Measurements from ENCODE around the gene POPDC2. TPM values are rescaled to one million over a fixed set of nuclear protein-coding genes. Genes with fewer than 3 reads are reported as not detected.

Gene POPDC2
- total RNA-seq, 2 experiments from 2014 or later: 1.4 to 1.7 TPM

GRCh38 chr3:119637679-119638477, 22.5 kb downstream of the POPDC2 start:
- Mint-ChIP-seq H3K4me3 (no peak overlapping the region), H3K27ac (peak overlapping the region; percentile 92), H3K4me1 (peaks cover 37% of the 10 kb centered on the region), H3K9me3 (ENCODE audit: low read depth) (peaks cover 7% of the 10 kb centered on the region), H3K27me3 (no peaks in the 10 kb centered on the region), H3K36me3 (ENCODE audit: low read depth) (peaks cover 23% of the 10 kb centered on the region)
- ATAC-seq: peak; percentile 34
- intact Hi-C loops (cut with DNase I, micrococcal nuclease): loop anchor here (1.0 to 2.0 kb wide), 3 partner anchors 62 to 711 kb away; partner anchors contain the start of genes LRRC58 (in 1 of the 2) and TIMMDC1 (in 1 of the 2)
- peak; percentile 14 for DNase-seq
- CTCF ChIA-PET: interaction anchor here (0.8 to 0.9 kb wide), 2 partner anchors 17 to 52 kb away, joined by 3 to 5 read pairs; no protein-coding TSS in a partner anchor
- POLR2A ChIA-PET: interaction anchor here (0.5 to 0.8 kb wide), 2 partner anchors 64 to 421 kb away, joined by 3 read pairs; no protein-coding TSS in a partner anchor

DNA sequence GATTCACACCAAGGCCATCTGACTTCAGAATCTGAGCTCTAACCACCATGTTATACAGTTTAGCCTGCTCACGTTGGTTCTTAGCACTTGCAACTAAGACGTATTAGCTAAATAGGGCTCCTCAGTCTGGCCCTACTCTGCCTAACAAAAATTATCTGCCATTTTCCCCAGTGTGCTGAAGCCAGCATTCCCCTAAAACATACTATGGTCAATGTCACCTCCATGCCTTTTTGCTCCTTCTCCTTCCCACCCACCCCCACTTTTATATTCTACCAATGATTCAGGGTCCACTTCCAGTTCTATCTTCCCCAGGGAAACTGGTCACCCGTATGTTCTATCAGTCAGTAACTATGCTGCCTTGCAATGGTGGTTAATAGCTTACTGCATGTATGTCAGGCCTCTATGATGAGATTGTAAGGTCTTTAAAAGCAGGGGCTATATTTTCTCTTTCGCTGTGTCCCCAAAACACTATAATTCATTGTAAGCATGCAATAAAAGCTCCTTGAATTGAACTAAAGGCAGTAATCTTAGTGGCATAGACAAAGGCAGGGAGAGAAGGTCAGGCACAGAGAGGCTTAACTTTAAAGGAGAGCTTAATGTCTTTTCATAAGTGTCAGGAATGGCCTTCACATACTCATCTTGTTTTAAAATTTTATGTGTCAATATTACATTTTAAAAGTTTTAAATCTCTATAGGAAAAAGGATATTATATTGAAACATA, 23.3 kb downstream of the POPDC2 start:
- ChIA-PET POLR2A (interaction anchor here (0.8 kb wide), 1 partner anchor 65 kb away, joined by 3 read pairs; no protein-coding TSS in a partner anchor), CTCF (interaction anchor here (0.9 to 1.6 kb wide), 3 partner anchors 16 to 55 kb away, joined by 3 to 4 read pairs (median 3); no protein-coding TSS in a partner anchor)
- no peak for ATAC-seq
- no peaks in the 10 kb centered on the region for H3K27me3 Mint-ChIP-seq
- H3K9me3 Mint-ChIP-seq (ENCODE audit: low read depth): peaks cover 7% of the 10 kb centered on the region
- H3K27ac Mint-ChIP-seq: no peak overlapping the region
- DNase-seq: no peak
- peaks cover 29% of the 10 kb centered on the region for H3K4me1 Mint-ChIP-seq
- intact Hi-C loops (cut with DNase I, micrococcal nuclease): no loop called here
- H3K36me3 Mint-ChIP-seq (ENCODE audit: low read depth): peaks cover 18% of the 10 kb centered on the region
- no peak overlapping the region for H3K4me3 Mint-ChIP-seq

DNA sequence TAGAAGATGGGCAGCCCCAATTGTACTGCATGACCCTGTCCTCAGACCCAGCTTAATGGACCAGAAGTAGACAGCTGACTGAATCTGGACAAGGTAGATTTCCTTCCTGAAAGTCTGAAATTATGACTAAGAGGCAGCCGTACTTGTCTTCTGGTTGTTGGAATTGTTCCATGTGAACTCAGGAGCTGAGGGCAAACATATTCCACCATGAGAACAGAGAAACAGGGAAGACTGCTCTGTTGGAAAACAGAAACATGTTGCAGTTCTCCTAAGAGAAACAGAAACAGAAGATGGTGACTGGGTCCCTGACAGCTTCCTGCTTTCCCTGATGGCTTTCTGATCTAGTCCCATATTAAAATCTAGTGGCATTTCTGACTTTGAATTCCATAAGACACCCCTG, 24.1 kb downstream of the POPDC2 start:
- H3K27ac Mint-ChIP-seq: no peak overlapping the region
- no peak overlapping the region for H3K4me3 Mint-ChIP-seq
- DNase-seq: no peak
- intact Hi-C loops (cut with DNase I, micrococcal nuclease): no loop called here
- ChIA-PET CTCF (interaction anchor here (0.9 to 1.6 kb wide), 2 partner anchors 54 kb away, joined by 3 to 4 read pairs; no protein-coding TSS in a partner anchor), POLR2A (no interaction called here)
- H3K36me3 Mint-ChIP-seq (ENCODE audit: low read depth): peaks cover 15% of the 10 kb centered on the region
- H3K9me3 Mint-ChIP-seq (ENCODE audit: low read depth): peaks cover 4% of the 10 kb centered on the region
- no peaks in the 10 kb centered on the region for H3K27me3 Mint-ChIP-seq
- no peak for ATAC-seq
- peaks cover 29% of the 10 kb centered on the region for H3K4me1 Mint-ChIP-seq

DNA sequence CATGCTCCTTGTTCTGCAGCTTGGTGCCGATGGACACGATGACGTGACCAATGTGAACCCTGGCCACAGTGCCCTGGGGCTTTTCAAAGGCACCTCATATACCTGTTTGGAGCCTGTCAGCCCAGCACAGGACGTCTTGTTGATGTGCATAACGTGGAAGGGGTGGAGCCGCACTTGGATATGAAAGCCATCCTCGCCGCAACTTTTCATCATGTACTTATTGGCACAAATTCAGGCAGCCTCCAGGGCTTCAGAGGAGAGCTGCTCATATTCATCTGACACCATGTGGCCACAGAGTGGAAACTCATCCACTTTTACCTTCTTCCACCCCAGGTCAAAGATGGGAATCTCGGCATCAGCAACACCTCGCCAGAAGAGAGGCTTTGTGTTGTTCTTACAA, 24.7 kb downstream of the POPDC2 start:
- ATAC-seq (no peak), DNase-seq (no peak)
- intact Hi-C loops (cut with DNase I, micrococcal nuclease): no loop called here
- POLR2A ChIA-PET: no interaction called here
- H3K27me3 Mint-ChIP-seq: no peaks in the 10 kb centered on the region
- H3K9me3 Mint-ChIP-seq (ENCODE audit: low read depth): peaks cover 3% of the 10 kb centered on the region
- H3K36me3 Mint-ChIP-seq (ENCODE audit: low read depth): peaks cover 13% of the 10 kb centered on the region
- CTCF ChIA-PET: interaction anchor here (0.9 to 1.6 kb wide), 2 partner anchors 54 to 55 kb away, joined by 3 to 4 read pairs; no protein-coding TSS in a partner anchor
- H3K4me3 Mint-ChIP-seq: no peak overlapping the region
- no peak overlapping the region for H3K27ac Mint-ChIP-seq
- peaks cover 32% of the 10 kb centered on the region for H3K4me1 Mint-ChIP-seq

DNA sequence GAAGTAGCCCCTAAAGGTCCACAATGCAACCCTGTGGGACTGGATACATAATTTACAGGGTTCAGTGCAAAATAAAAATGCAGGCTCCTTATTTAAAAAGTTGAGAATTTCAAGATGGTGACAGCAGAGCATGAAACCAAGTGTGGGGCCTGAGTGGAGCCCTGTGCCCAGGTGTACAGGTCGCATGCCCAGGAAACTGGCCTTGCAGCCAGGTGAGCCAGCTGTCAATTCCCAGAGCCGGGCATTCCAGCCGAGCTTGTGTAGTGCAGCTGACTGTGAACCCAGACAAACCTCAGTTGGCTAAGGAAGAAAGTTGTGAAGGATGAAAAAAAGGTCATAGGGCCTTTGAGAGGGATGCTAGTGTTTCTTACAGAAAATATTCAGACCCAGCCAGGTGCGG, 27.6 kb downstream of the POPDC2 start:
- no peaks in the 10 kb centered on the region for H3K9me3 Mint-ChIP-seq (ENCODE audit: low read depth)
- ATAC-seq (no peak), DNase-seq (no peak)
- ChIA-PET CTCF (no interaction called here), POLR2A (interaction anchor here (0.5 to 0.7 kb wide), 2 partner anchors 42 to 135 kb away, joined by 3 to 4 read pairs; no protein-coding TSS in a partner anchor)
- no peak overlapping the region for H3K27ac Mint-ChIP-seq
- H3K27me3 Mint-ChIP-seq: peaks cover 8% of the 10 kb centered on the region
- intact Hi-C loops (cut with DNase I, micrococcal nuclease): no loop called here
- peaks cover 1% of the 10 kb centered on the region for H3K36me3 Mint-ChIP-seq (ENCODE audit: low read depth)
- H3K4me3 Mint-ChIP-seq: no peak overlapping the region
- H3K4me1 Mint-ChIP-seq: peaks cover 16% of the 10 kb centered on the region

DNA sequence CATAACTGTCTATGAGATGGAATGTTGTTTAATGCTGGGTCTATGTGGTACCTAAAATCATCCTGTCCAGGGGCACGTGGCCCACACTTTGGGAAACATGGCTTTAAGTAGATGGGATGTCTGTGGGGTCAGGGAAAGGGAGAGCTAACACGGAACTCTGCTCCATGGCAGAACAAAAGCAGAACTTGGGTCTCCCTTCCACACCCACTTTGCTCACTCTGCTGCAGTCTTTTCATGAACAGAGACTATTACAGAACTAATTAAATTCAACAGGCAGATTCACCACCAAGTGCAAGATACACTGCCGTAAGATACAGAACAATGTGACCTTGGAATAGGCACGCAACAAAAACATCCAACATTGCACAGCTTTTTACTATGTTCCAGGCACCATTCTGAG, 28.2 kb downstream of the POPDC2 start:
- Mint-ChIP-seq H3K9me3 (ENCODE audit: low read depth) (no peaks in the 10 kb centered on the region), H3K27ac (no peak overlapping the region), H3K27me3 (peaks cover 13% of the 10 kb centered on the region), H3K4me1 (peaks cover 16% of the 10 kb centered on the region), H3K36me3 (ENCODE audit: low read depth) (peaks cover 1% of the 10 kb centered on the region), H3K4me3 (no peak overlapping the region)
- intact Hi-C loops (cut with DNase I, micrococcal nuclease): no loop called here
- no peak for ATAC-seq
- DNase-seq: no peak
- ChIA-PET CTCF (no interaction called here), POLR2A (no interaction called here)

GRCh38 chr3:119631516-119631915, 28.9 kb downstream of the POPDC2 start:
- ChIA-PET CTCF (no interaction called here), POLR2A (no interaction called here)
- Mint-ChIP-seq H3K27me3 (peaks cover 17% of the 10 kb centered on the region), H3K4me3 (no peak overlapping the region), H3K4me1 (peaks cover 16% of the 10 kb centered on the region), H3K9me3 (ENCODE audit: low read depth) (no peaks in the 10 kb centered on the region), H3K36me3 (ENCODE audit: low read depth) (peaks cover 1% of the 10 kb centered on the region), H3K27ac (no peak overlapping the region)
- DNase-seq: no peak
- no peak for ATAC-seq
- intact Hi-C loops (cut with DNase I, micrococcal nuclease): no loop called here

- H3K27me3 Mint-ChIP-seq: peaks cover 21% of the 10 kb centered on the region
- intact Hi-C loops (cut with DNase I, micrococcal nuclease): no loop called here
- H3K27ac Mint-ChIP-seq: peak overlapping the region; percentile 11
- POLR2A ChIA-PET: no interaction called here
- H3K9me3 Mint-ChIP-seq (ENCODE audit: low read depth): no peaks in the 10 kb centered on the region
- no peak overlapping the region for H3K4me3 Mint-ChIP-seq
- peaks cover 16% of the 10 kb centered on the region for H3K4me1 Mint-ChIP-seq
- H3K36me3 Mint-ChIP-seq (ENCODE audit: low read depth): no peaks in the 10 kb centered on the region
- DNase-seq: no peak
- CTCF ChIA-PET: no interaction called here
- no peak for ATAC-seq
Measured at GRCh38 chr3:119630880-119631329, 29.5 kb downstream of the POPDC2 start.

GRCh38 chr3:119630128-119630879, 30.1 kb downstream of the POPDC2 start:
- H3K4me1 Mint-ChIP-seq: peaks cover 16% of the 10 kb centered on the region
- ChIA-PET CTCF (no interaction called here), POLR2A (no interaction called here)
- no peak overlapping the region for H3K4me3 Mint-ChIP-seq
- intact Hi-C loops (cut with DNase I, micrococcal nuclease): no loop called here
- no peak overlapping the region for H3K27ac Mint-ChIP-seq
- no peaks in the 10 kb centered on the region for H3K36me3 Mint-ChIP-seq (ENCODE audit: low read depth)
- DNase-seq: no peak
- peaks cover 24% of the 10 kb centered on the region for H3K27me3 Mint-ChIP-seq
- no peak for ATAC-seq
- no peaks in the 10 kb centered on the region for H3K9me3 Mint-ChIP-seq (ENCODE audit: low read depth)

- ChIA-PET POLR2A (no interaction called here), CTCF (no interaction called here)
- peak; percentile 28 for ATAC-seq
Measured at GRCh38 chr3:119628816-119629445, 31.5 kb downstream of the POPDC2 start.

DNA sequence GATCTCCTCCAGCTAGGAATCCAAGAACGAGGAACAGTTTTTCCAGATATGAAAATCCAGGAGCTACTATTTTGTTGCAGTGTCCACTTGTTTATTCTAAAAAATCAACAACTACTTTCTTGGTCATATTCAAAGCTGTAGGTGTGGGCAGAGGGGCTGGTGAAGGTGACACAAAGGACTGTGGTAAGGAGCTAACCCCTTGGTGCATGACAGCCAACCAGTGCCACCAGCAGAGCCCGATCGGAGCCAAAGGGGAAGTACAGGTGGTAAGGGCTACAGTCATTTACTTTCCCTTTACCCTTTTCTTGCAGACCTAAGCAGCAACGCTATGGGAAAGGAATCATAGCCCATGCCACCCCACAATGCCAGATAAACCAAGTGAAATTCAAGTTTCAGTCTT, 32.0 kb downstream of the POPDC2 start:
- H3K27me3 Mint-ChIP-seq: peaks cover 27% of the 10 kb centered on the region
- intact Hi-C loops (cut with DNase I, micrococcal nuclease): no loop called here
- H3K36me3 Mint-ChIP-seq (ENCODE audit: low read depth): no peaks in the 10 kb centered on the region
- CTCF ChIA-PET: no interaction called here
- H3K9me3 Mint-ChIP-seq (ENCODE audit: low read depth): no peaks in the 10 kb centered on the region
- ATAC-seq: peak; percentile 83
- POLR2A ChIA-PET: no interaction called here
- H3K27ac Mint-ChIP-seq: no peak overlapping the region
- no peak overlapping the region for H3K4me3 Mint-ChIP-seq
- DNase-seq: peak; percentile 62
- peaks cover 16% of the 10 kb centered on the region for H3K4me1 Mint-ChIP-seq

More at GRCh38 chr3:119628816-119629445, 31.5 kb downstream of the POPDC2 start:
- Mint-ChIP-seq H3K9me3 (ENCODE audit: low read depth) (no peaks in the 10 kb centered on the region), H3K4me3 (no peak overlapping the region), H3K27ac (no peak overlapping the region), H3K4me1 (peaks cover 16% of the 10 kb centered on the region), H3K27me3 (peaks cover 27% of the 10 kb centered on the region), H3K36me3 (ENCODE audit: low read depth) (no peaks in the 10 kb centered on the region)
- DNase-seq: no peak
- intact Hi-C loops (cut with DNase I, micrococcal nuclease): no loop called here

Data from activated CD4-positive, alpha-beta T cell treated with anti-CD3 and anti-CD28 coated beads for 36 hours (primary cell).